IMR-90 (cell line): ENCODE measurements around the gene LYPD6B. TPM values are rescaled to one million over a fixed set of nuclear protein-coding genes. Genes with fewer than 3 reads are reported as not detected.

Experiments used
- ATAC-seq: fragments of 200-7000 bp; cut with Tn5 transposase; 2 replicates; pipeline ENCODE4 v1.9.1; 2020; ENCODE audit warnings: low read depth, mild to moderate bottlenecking, moderate library complexity
- BruUV-seq: library from RNA; stranded (reverse); fragments of 400-500 nt; replicated peaks from 2 replicates; lab custom pipeline; 2021; lab: Mats Ljungman, UMichigan
- CTCF ChIA-PET: fragments of 300-600 bp; formaldehyde crosslinking; extraction: SDS; loops from one replicate; lab custom pipeline; 2021; ENCODE audit warnings: antibody characterized with exemption; lab: Yijun Ruan, JAX
- POLR2A ChIA-PET: fragments of 300-600 bp; sonication (Branson Sonifier 250); formaldehyde crosslinking; loops from one replicate; lab custom pipeline; 2022; ENCODE audit warnings: antibody characterized with exemption; ENCODE audit not compliant: unreplicated experiment; lab: Charles Lee
- DNase-seq: peaks from one replicate; pipeline ENCODE4 v3.0.0; 2013
- H2AFZ ChIP-seq: replicated peaks from 2 replicates; pipeline ENCODE3; 2013; ENCODE audit warnings: low read length, mild to moderate bottlenecking; ENCODE audit not compliant: poor library complexity
- H2AK5ac ChIP-seq: 2 replicates; pipeline ENCODE4 v1.6.1; 2013; ENCODE audit warnings: low read depth, low read length, inconsistent platforms
- H2AK9ac ChIP-seq: replicated peaks from 2 replicates; pipeline ENCODE3; 2013; ENCODE audit warnings: mild to moderate bottlenecking, low read depth, low read length, moderate library complexity; ENCODE audit not compliant: poor library complexity
- H2BK120ac ChIP-seq: 2 replicates; pipeline ENCODE4 v1.6.1; 2013; ENCODE audit warnings: low read depth, low read length, inconsistent platforms
- H2BK15ac ChIP-seq: 3 replicates; pipeline ENCODE4 v1.6.1; 2013; ENCODE audit warnings: low read depth, low read length, inconsistent platforms
- H2BK20ac ChIP-seq: 2 replicates; pipeline ENCODE4 v1.6.1; 2013; ENCODE audit warnings: low read depth, mild to moderate bottlenecking, inconsistent platforms, low read length, moderate library complexity
- H2BK5ac ChIP-seq: 2 replicates; pipeline ENCODE4 v1.6.1; 2013; ENCODE audit warnings: mild to moderate bottlenecking, low read depth, low read length, inconsistent platforms; ENCODE audit not compliant: poor library complexity, severe bottlenecking
- H3K14ac ChIP-seq: replicated peaks from 2 replicates; pipeline ENCODE4 v1.6.1; 2013; ENCODE audit warnings: low read depth, low read length, inconsistent platforms
- H3K18ac ChIP-seq: 2 replicates; pipeline ENCODE4 v1.6.1; 2013; ENCODE audit warnings: low read depth, low read length, control low read depth
- H3K23ac ChIP-seq: 2 replicates; pipeline ENCODE4 v1.6.1; 2013; ENCODE audit warnings: low read depth, low read length, inconsistent platforms
- H3K27ac ChIP-seq: 2 replicates; pipeline ENCODE4 v1.5.1; 2013; ENCODE audit warnings: mild to moderate bottlenecking, control low read depth, low read length; ENCODE audit not compliant: insufficient read depth
- H3K27me3 ChIP-seq: 2 replicates; pipeline ENCODE4 v1.6.1; 2013; ENCODE audit warnings: low read length; ENCODE audit not compliant: control insufficient read depth, insufficient read depth
- H3K36me3 ChIP-seq: 2 replicates; pipeline ENCODE4 v1.6.1; 2013; ENCODE audit warnings: low read length, mixed read lengths; ENCODE audit not compliant: control insufficient read depth, insufficient read depth
- H3K4ac ChIP-seq: 2 replicates; pipeline ENCODE4 v1.6.1; 2013; ENCODE audit warnings: low read depth, low read length, inconsistent platforms
- H3K4me1 ChIP-seq: 2 replicates; pipeline ENCODE4 v1.6.1; 2013; ENCODE audit warnings: low read length, mixed read lengths; ENCODE audit not compliant: control insufficient read depth, insufficient read depth
- H3K4me2 ChIP-seq: 2 replicates; pipeline ENCODE4 v1.6.1; 2013; ENCODE audit warnings: low read depth, mild to moderate bottlenecking, control low read depth, low read length, moderate library complexity
- H3K4me3 ChIP-seq: 2 replicates; pipeline ENCODE4 v1.5.1; 2013; ENCODE audit warnings: low read depth, mild to moderate bottlenecking, control low read depth, low read length, moderate library complexity; ENCODE audit not compliant: insufficient read depth
- H3K56ac ChIP-seq: 2 replicates; pipeline ENCODE4 v1.6.1; 2013; ENCODE audit warnings: low read length, inconsistent platforms; ENCODE audit not compliant: insufficient read depth; ENCODE audit errors: extremely low read depth
- H3K79me1 ChIP-seq, 2 experiments: 2 replicates each; pipeline ENCODE4 v1.6.1; 2013; ENCODE audit warnings: low read length in 2 of 2, inconsistent platforms in 1 of 2, low read depth in 1 of 2
- H3K9ac ChIP-seq: 2 replicates; pipeline ENCODE4 v1.6.1; 2013; ENCODE audit warnings: low read depth, low read length, control low read depth
- H3K9me1 ChIP-seq: 2 replicates; pipeline ENCODE4 v1.6.1; 2013; ENCODE audit warnings: low read length, inconsistent platforms; ENCODE audit not compliant: insufficient read depth
- H3K9me3 ChIP-seq: 2 replicates; pipeline ENCODE4 v1.6.1; 2013; ENCODE audit warnings: low read length; ENCODE audit not compliant: control insufficient read depth, insufficient read depth
- H4K20me1 ChIP-seq: 2 replicates; pipeline ENCODE4 v1.6.1; 2013; ENCODE audit warnings: low read length, inconsistent platforms; ENCODE audit not compliant: insufficient read depth
- H4K5ac ChIP-seq: 2 replicates; pipeline ENCODE4 v1.6.1; 2013; ENCODE audit warnings: mild to moderate bottlenecking, low read depth, low read length, control low read depth
- H4K8ac ChIP-seq, 2 experiments: 2 replicates each; pipeline ENCODE4 v1.6.1; 2013; ENCODE audit warnings: low read depth in 2 of 2, low read length in 2 of 2, control low read depth in 1 of 2, inconsistent platforms in 1 of 2
- H4K91ac ChIP-seq: 2 replicates; pipeline ENCODE4 v1.6.1; 2013; ENCODE audit warnings: low read depth, low read length, inconsistent platforms; ENCODE audit not compliant: insufficient read depth
- POLR2A ChIP-seq: IDR thresholded peaks from 2 replicates; pipeline ENCODE4 v1.6.1; 2012; ENCODE audit warnings: mild to moderate bottlenecking, low read depth, low read length
- RAD21 ChIP-seq: IDR thresholded peaks from 2 replicates; pipeline ENCODE4 v1.6.1; 2012; ENCODE audit warnings: low read length, improper control_type of control experiment
- RCOR1 ChIP-seq: IDR thresholded peaks from 2 replicates; pipeline ENCODE4 v1.6.1; 2012; ENCODE audit warnings: mild to moderate bottlenecking, low read length, improper control_type of control experiment; ENCODE audit not compliant: insufficient replicate concordance
- WGBS, 2 experiments: methylation state at CpG; one replicate each; pipeline versions ENCODE4 v1.1.5 to v1.1.7; 2013; ENCODE audit warnings: missing lambda C conversion rate in 2 of 2; ENCODE audit not compliant: insufficient read length in 1 of 2; ENCODE audit errors: extremely low coverage in 2 of 2; 5-methylcytosine and 5-hydroxymethylcytosine counted together
- dilution Hi-C: fragments of 300-500 bp; cut with HindIII; formaldehyde crosslinking; loops from one replicate; pipeline ENCODE4 v1.14.3; 2018; ENCODE audit warnings: low sequenced_read_pairs; ENCODE audit not compliant: unreplicated experiment
- in situ Hi-C: fragments of 300-500 bp; cut with MboI; formaldehyde crosslinking; loops from 3 replicates; pipeline ENCODE4 v1.14.3; 2019; ENCODE audit warnings: low sequenced_read_pairs, inconsistent platforms, mixed read lengths
- intact Hi-C: fragments of 100-400 bp; cut with micrococcal nuclease; formaldehyde crosslinking; loops from 2 replicates; pipeline ENCODE4 v1.10.0; 2022
- polyA plus RNA-seq, 3 experiments: library from polyadenylated mRNA; depleted of rRNA; stranded (reverse); fragments of >200 nt; gene quantifications; 2 replicates each; pipeline ENCODE4 v1.2.3, GENCODE V29; 2012; ENCODE audit warnings: low replicate concordance in 1 of 3
- total RNA-seq: library from RNA; depleted of rRNA; stranded (reverse); fragments of >200 nt; gene quantifications from 2 replicates; pipeline ENCODE4 v1.2.3, GENCODE V29; 2012

LYPD6B gene
- total and polyA plus RNA-seq, 2 of the 4 experiments (the other 2 are of a cell fraction), result 0.05 TPM; not detected in 1

GRCh38 chr2:149077861-149078260 is 39.4 kb downstream of the LYPD6B start:
- ChIA-PET POLR2A (no interaction called here), CTCF (no interaction called here)
- intact Hi-C loops, result no loop called here
- Histone ChIP-seq H2BK15ac (no peak overlapping the region), H2AFZ (peak overlapping the region; percentile 27), H3K23ac (no peak overlapping the region), H4K5ac (no peak overlapping the region), H3K9me1 (no peaks in the 10 kb centered on the region), H4K20me1 (no peaks in the 10 kb centered on the region), H2BK120ac (no peak overlapping the region), H4K91ac (no peak overlapping the region), H2AK9ac (no peak overlapping the region), H3K18ac (no peak overlapping the region), H3K36me3 (no peaks in the 10 kb centered on the region), H3K4me3 (no peak overlapping the region), H3K9ac (no peak overlapping the region), H2BK5ac (no peak overlapping the region), H3K4me2 (no peak overlapping the region), H3K27me3 (no peaks in the 10 kb centered on the region), H3K56ac (no peak overlapping the region), H4K8ac (no peak overlapping the region), H2AK5ac (no peak overlapping the region), H3K4me1 (peaks cover 3% of the 10 kb centered on the region), H3K9me3 (no peaks in the 10 kb centered on the region), H3K79me1 (no peaks in the 10 kb centered on the region), H3K14ac (no peak overlapping the region), H2BK20ac (no peak overlapping the region), H3K4ac (no peak overlapping the region; the same call in 1 of the 2 replicates), H3K27ac (no peak overlapping the region)
- DNase-seq (no peak), ATAC-seq (no peak)
- TF ChIP-seq RCOR1 (no peak), POLR2A (no peak), RAD21 (no peak)
- in situ Hi-C loops, result no loop called here
- dilution Hi-C loops, result no loop called here
- 56% methylated on average over 1 of the region's 3 CpGs; no CpG with 5 or more reads in 1 of the 2 experiments for WGBS, 2 experiments
- BruUV-seq, result no TSS peak
